H9 (cell line): ENCODE data around the gene DDX4. TPM values are rescaled to one million over a fixed set of nuclear protein-coding genes. Genes with fewer than 3 reads are reported as not detected.

Source experiments
- DNase-seq: peaks from one replicate; pipeline ENCODE4 v3.0.0-alpha.2; 2017
- H2AFZ ChIP-seq: one replicate; pipeline ENCODE4 v1.6.1; 2013; ENCODE audit warnings: mild to moderate bottlenecking, low read length, control low read depth, moderate library complexity
- H2AK5ac ChIP-seq: 2 replicates; pipeline ENCODE4 v1.6.1; 2013; ENCODE audit warnings: low read length, control low read depth, mixed read lengths; ENCODE audit not compliant: insufficient read length
- H2BK120ac ChIP-seq: one replicate; pipeline ENCODE4 v1.6.1; 2013; ENCODE audit warnings: low read depth, mild to moderate bottlenecking, low read length, control low read depth, inconsistent platforms; ENCODE audit not compliant: poor library complexity, severe bottlenecking
- H2BK12ac ChIP-seq: 2 replicates; pipeline ENCODE4 v1.6.1; 2013; ENCODE audit warnings: low read length, control low read depth, mixed read lengths, low read depth; ENCODE audit not compliant: insufficient read length
- H2BK15ac ChIP-seq: 2 replicates; pipeline ENCODE4 v1.6.1; 2013; ENCODE audit warnings: low read depth, low read length, control low read depth
- H2BK20ac ChIP-seq: one replicate; pipeline ENCODE4 v1.6.1; 2013; ENCODE audit warnings: low read depth, mild to moderate bottlenecking, low read length, control low read depth, inconsistent platforms; ENCODE audit not compliant: poor library complexity, severe bottlenecking
- H2BK5ac ChIP-seq: 2 replicates; pipeline ENCODE4 v1.6.1; 2013; ENCODE audit warnings: low read length, control low read depth, mixed read lengths; ENCODE audit not compliant: insufficient read length
- H3K14ac ChIP-seq: 2 replicates; pipeline ENCODE4 v1.6.1; 2013; ENCODE audit warnings: low read length, control low read depth; ENCODE audit not compliant: insufficient read depth
- H3K18ac ChIP-seq: 2 replicates; pipeline ENCODE4 v1.6.1; 2013; ENCODE audit warnings: low read depth, mild to moderate bottlenecking, mixed read lengths, low read length, control low read depth; ENCODE audit not compliant: insufficient read length
- H3K23ac ChIP-seq: 2 replicates; pipeline ENCODE4 v1.6.1; 2013; ENCODE audit warnings: low read length, control low read depth, mixed read lengths, low read depth; ENCODE audit not compliant: insufficient read length
- H3K23me2 ChIP-seq: 2 replicates; pipeline ENCODE4 v1.6.1; 2013; ENCODE audit warnings: low read depth, mild to moderate bottlenecking, mixed read lengths, low read length, control low read depth; ENCODE audit not compliant: insufficient read length, poor library complexity, severe bottlenecking
- H3K27ac ChIP-seq: 2 replicates; pipeline ENCODE4 v1.5.1; 2013; ENCODE audit warnings: low read length, control low read depth, mixed read lengths, low read depth; ENCODE audit not compliant: insufficient read length
- H3K27me3 ChIP-seq: 2 replicates; pipeline ENCODE4 v1.6.1; 2013; ENCODE audit warnings: low read length, control low read depth, inconsistent platforms; ENCODE audit not compliant: insufficient read depth
- H3K4ac ChIP-seq: 2 replicates; pipeline ENCODE4 v1.6.1; 2013; ENCODE audit warnings: low read depth, mild to moderate bottlenecking, control low read depth, inconsistent platforms, low read length, moderate library complexity
- H3K4me1 ChIP-seq: 2 replicates; pipeline ENCODE4 v1.6.1; 2013; ENCODE audit warnings: low read length, control low read depth, inconsistent platforms; ENCODE audit not compliant: insufficient read depth
- H3K4me2 ChIP-seq: 2 replicates; pipeline ENCODE4 v1.6.1; 2013; ENCODE audit warnings: low read length, control low read depth, mixed read lengths; ENCODE audit not compliant: insufficient read length, insufficient read depth
- H3K56ac ChIP-seq: 2 replicates; pipeline ENCODE4 v1.6.1; 2013; ENCODE audit warnings: low read depth, mild to moderate bottlenecking, mixed read lengths, low read length, control low read depth; ENCODE audit not compliant: insufficient read length
- H3K79me1 ChIP-seq: 2 replicates; pipeline ENCODE4 v1.6.1; 2013; ENCODE audit warnings: low read depth, mild to moderate bottlenecking, moderate library complexity, low read length, control low read depth, inconsistent platforms; ENCODE audit not compliant: insufficient read depth, poor library complexity, severe bottlenecking
- H3K79me2 ChIP-seq: 2 replicates; pipeline ENCODE4 v1.6.1; 2013; ENCODE audit warnings: low read length, control low read depth, inconsistent platforms; ENCODE audit not compliant: insufficient read depth
- H3K9ac ChIP-seq: 2 replicates; pipeline ENCODE4 v1.6.1; 2013; ENCODE audit warnings: low read length, control low read depth, mixed read lengths; ENCODE audit not compliant: insufficient read length; ENCODE audit errors: extremely low read depth
- H3K9me3 ChIP-seq: one replicate; pipeline ENCODE4 v1.6.1; 2013; ENCODE audit warnings: low read depth, low read length, inconsistent platforms; ENCODE audit not compliant: control insufficient read depth
- H3T11ph ChIP-seq: one replicate; pipeline ENCODE4 v1.6.1; 2013; ENCODE audit warnings: mild to moderate bottlenecking, low read length, control low read depth, inconsistent platforms
- H4K20me1 ChIP-seq: one replicate; pipeline ENCODE4 v1.6.1; 2013; ENCODE audit not compliant: control insufficient read depth, insufficient read length, insufficient read depth
- H4K5ac ChIP-seq: 2 replicates; pipeline ENCODE4 v1.6.1; 2013; ENCODE audit warnings: low read depth, mild to moderate bottlenecking, mixed read lengths, low read length, control low read depth; ENCODE audit not compliant: insufficient read length
- H4K8ac ChIP-seq: replicated peaks from 2 replicates; pipeline ENCODE4 v1.6.1; 2013; ENCODE audit warnings: low read length, control low read depth, mixed read lengths, low read depth; ENCODE audit not compliant: insufficient read length
- H4K91ac ChIP-seq: 2 replicates; pipeline ENCODE4 v1.6.1; 2013; ENCODE audit warnings: low read depth, mild to moderate bottlenecking, moderate library complexity, mixed read lengths, low read length, control low read depth; ENCODE audit not compliant: insufficient read length
- H3K27ac Mint-ChIP-seq, 3 experiments: 2 replicates in 2 of 3; 3 replicates in 1 of 3; pipeline ENCODE4 v1.8.0; 2020 to 2021; ENCODE audit warnings: mixed read lengths in 3 of 3, mild to moderate bottlenecking in 1 of 3, moderate library complexity in 1 of 3
- H3K27me3 Mint-ChIP-seq: 2 replicates; pipeline ENCODE4 v1.8.0; 2021; ENCODE audit warnings: low read depth, mild to moderate bottlenecking, moderate library complexity, mixed read lengths
- H3K36me3 Mint-ChIP-seq, 3 experiments: 2 replicates in 2 of 3; 3 replicates in 1 of 3; pipeline ENCODE4 v1.8.0; 2020 to 2021; ENCODE audit warnings: low read depth in 3 of 3, mixed read lengths in 3 of 3; ENCODE audit not compliant: insufficient read depth in 1 of 3
- H3K4me1 Mint-ChIP-seq, 2 experiments: 2 replicates each; pipeline ENCODE4 v1.8.0; 2020; ENCODE audit warnings: mixed read lengths in 2 of 2
- H3K4me3 Mint-ChIP-seq, 2 experiments: 2 replicates in 1 of 2; 3 replicates in 1 of 2; pipeline ENCODE4 v1.8.0; 2020 to 2021; ENCODE audit warnings: mild to moderate bottlenecking in 2 of 2, mixed read lengths in 2 of 2, moderate library complexity in 1 of 2
- H3K9me3 Mint-ChIP-seq, 2 experiments: 2 replicates in 1 of 2; 3 replicates in 1 of 2; pipeline ENCODE4 v1.8.0; 2020; ENCODE audit warnings: mild to moderate bottlenecking in 2 of 2, mixed read lengths in 2 of 2, moderate library complexity in 1 of 2
- WGBS: extraction: QIAGEN DNeasy Blood & Tissue Kit; methylation state at CpG from one replicate; pipeline ENCODE4 v1.1.7; 2013; ENCODE audit warnings: missing lambda C conversion rate, low lambda C conversion rate, mixed read lengths; ENCODE audit not compliant: insufficient read length; ENCODE audit errors: extremely low coverage; 5-methylcytosine and 5-hydroxymethylcytosine counted together
- total RNA-seq: library from RNA; stranded (reverse); gene quantifications from 2 replicates; pipeline ENCODE4 v1.2.1, GENCODE V29; 2021
- TF ChIP-seq, protein P1 (sequence below): fragments of 200-600 bp; sonication (generic); conservative IDR thresholded peaks from 3 replicates; pipeline ENCODE4 v1.8.0; 2021; ENCODE audit warnings: antibody characterized with exemption, mild to moderate bottlenecking

DDX4 gene
- total RNA-seq, 1 experiment from 2014 or later, result not detected

GRCh38 chr5:55853041-55853670 is 115.3 kb downstream of the DDX4 start:
- H3K27me3 Mint-ChIP-seq, result no peaks in the 10 kb centered on the region
- no peak overlapping the region for H3K4ac ChIP-seq
- no peaks in the 10 kb centered on the region for H3K79me2 ChIP-seq
- no peak overlapping the region for H3K27ac Mint-ChIP-seq
- no peak overlapping the region for H2BK20ac ChIP-seq
- H4K20me1 ChIP-seq, result no peaks in the 10 kb centered on the region
- WGBS, result no CpG with 5 or more reads among the region's 3 CpGs
- H3K27me3 ChIP-seq, result no peaks in the 10 kb centered on the region
- no peak overlapping the region for H3T11ph ChIP-seq
- H2AK5ac ChIP-seq, result no peak overlapping the region
- H3K4me2 ChIP-seq, result no peak overlapping the region
- H3K36me3 Mint-ChIP-seq, result no peaks in the 10 kb centered on the region
- no peak overlapping the region for H2AFZ ChIP-seq
- no peaks in the 10 kb centered on the region for H3K9me3 ChIP-seq
- H3K14ac ChIP-seq, result no peak overlapping the region
- H4K5ac ChIP-seq, result no peak overlapping the region
- no peak for DNase-seq
- no peak overlapping the region for H3K27ac ChIP-seq
- peaks cover 4 to 5% of the 10 kb centered on the region in 2 experiments; a peak in 1 of 4 replicates for H3K4me1 Mint-ChIP-seq
- H2BK5ac ChIP-seq, result no peak overlapping the region
- no peak overlapping the region for H3K18ac ChIP-seq
- no peak overlapping the region for H3K23ac ChIP-seq
- H3K79me1 ChIP-seq, result no peaks in the 10 kb centered on the region
- TF ChIP-seq, protein P1, sequence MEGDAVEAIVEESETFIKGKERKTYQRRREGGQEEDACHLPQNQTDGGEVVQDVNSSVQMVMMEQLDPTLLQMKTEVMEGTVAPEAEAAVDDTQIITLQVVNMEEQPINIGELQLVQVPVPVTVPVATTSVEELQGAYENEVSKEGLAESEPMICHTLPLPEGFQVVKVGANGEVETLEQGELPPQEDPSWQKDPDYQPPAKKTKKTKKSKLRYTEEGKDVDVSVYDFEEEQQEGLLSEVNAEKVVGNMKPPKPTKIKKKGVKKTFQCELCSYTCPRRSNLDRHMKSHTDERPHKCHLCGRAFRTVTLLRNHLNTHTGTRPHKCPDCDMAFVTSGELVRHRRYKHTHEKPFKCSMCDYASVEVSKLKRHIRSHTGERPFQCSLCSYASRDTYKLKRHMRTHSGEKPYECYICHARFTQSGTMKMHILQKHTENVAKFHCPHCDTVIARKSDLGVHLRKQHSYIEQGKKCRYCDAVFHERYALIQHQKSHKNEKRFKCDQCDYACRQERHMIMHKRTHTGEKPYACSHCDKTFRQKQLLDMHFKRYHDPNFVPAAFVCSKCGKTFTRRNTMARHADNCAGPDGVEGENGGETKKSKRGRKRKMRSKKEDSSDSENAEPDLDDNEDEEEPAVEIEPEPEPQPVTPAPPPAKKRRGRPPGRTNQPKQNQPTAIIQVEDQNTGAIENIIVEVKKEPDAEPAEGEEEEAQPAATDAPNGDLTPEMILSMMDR, result no peak
- no peak overlapping the region for H2BK120ac ChIP-seq
- no peak overlapping the region for H3K4me3 Mint-ChIP-seq
- H2BK12ac ChIP-seq, result no peak overlapping the region
- no peak overlapping the region for H4K91ac ChIP-seq
- no peaks in the 10 kb centered on the region for H3K9me3 Mint-ChIP-seq
- no peak overlapping the region for H2BK15ac ChIP-seq
- no peak overlapping the region for H3K56ac ChIP-seq
- no peaks in the 10 kb centered on the region for H3K23me2 ChIP-seq
- H3K4me1 ChIP-seq, result no peaks in the 10 kb centered on the region
- no peak overlapping the region for H3K9ac ChIP-seq
- no peak overlapping the region for H4K8ac ChIP-seq
